Measurements from ENCODE around the gene ANP32A.

- TF ChIP-seq CTCF (IDR thresholded peaks at IDR 0.05) (no peak), POLR2A (IDR thresholded peaks at IDR 0.05) (no peak)
Measured at GRCh38 chr15:68852461-68852860, 31.8 kb upstream of the ANP32A start.
